ENCODE measurements around the gene PTPN4.
"Not testable (repeated sequence)": the region's sequence is repeated elsewhere in the genome, so short reads cannot be mapped to it uniquely, and the experiment has no call there.

The PTPN4 gene

GRCh38 chr2:119996148-119996547, 236.4 kb downstream of the PTPN4 start:
- FAIRE-seq: no peak
- no peak for DNase-seq (ENCODE audit: insufficient read length, low spot score)
- TF ChIP-seq CTCF (IDR thresholded peaks at IDR 0.05; ENCODE audit: insufficient read depth, missing control alignments): no peak

- DNase-seq (ENCODE audit: insufficient read length, low spot score); FAIRE-seq: not testable (repeated sequence)
These were observed 237.5 kb downstream of the PTPN4 start for GRCh38 chr2:119996896-119997891.

- DNase-seq (ENCODE audit: insufficient read length, low spot score) (no peak), FAIRE-seq (no peak)
- TF ChIP-seq CTCF (IDR thresholded peaks at IDR 0.05; ENCODE audit: insufficient read depth, missing control alignments): no peak
These were observed 241.7 kb downstream of the PTPN4 start for GRCh38 chr2:120001471-120001870.

GRCh38 chr2:120004254-120004653, 244.5 kb downstream of the PTPN4 start:
- FAIRE-seq: no peak
- no peak for DNase-seq (ENCODE audit: insufficient read length, low spot score)
- no peak for TF ChIP-seq CTCF (IDR thresholded peaks at IDR 0.05; ENCODE audit: insufficient read depth, missing control alignments)

GRCh38 chr2:120005834-120006521, 246.3 kb downstream of the PTPN4 start:
- TF ChIP-seq CTCF (IDR thresholded peaks at IDR 0.05; ENCODE audit: insufficient read depth, missing control alignments): no peak
- no peak for FAIRE-seq
- DNase-seq (ENCODE audit: insufficient read length, low spot score): no peak

- no peak for TF ChIP-seq CTCF (IDR thresholded peaks at IDR 0.05; ENCODE audit: insufficient read depth, missing control alignments)
- DNase-seq (ENCODE audit: insufficient read length, low spot score) (no peak), FAIRE-seq (no peak)
These were observed 248.1 kb downstream of the PTPN4 start for GRCh38 chr2:120007851-120008250.

- no peak for TF ChIP-seq CTCF (IDR thresholded peaks at IDR 0.05; ENCODE audit: insufficient read depth, missing control alignments)
- FAIRE-seq: no peak
- DNase-seq (ENCODE audit: insufficient read length, low spot score): no peak
These were observed 252.6 kb downstream of the PTPN4 start for GRCh38 chr2:120012363-120012762.

All from D721Med (cell line).